GM12892 (cell line): ENCODE results near the gene IDH1.

Experiments
- POLR2A ChIP-seq: IDR thresholded peaks from 2 replicates; pipeline ENCODE4 v1.6.1; 2011; ENCODE audit warnings: low read depth, low read length, control low read depth
- POLR2AphosphoS5 ChIP-seq: IDR thresholded peaks from 2 replicates; pipeline ENCODE4 v1.6.1; 2011; ENCODE audit warnings: low read depth, low read length, control low read depth
- TAF1 ChIP-seq: IDR thresholded peaks from 2 replicates; pipeline ENCODE4 v1.6.1; 2011; ENCODE audit warnings: low read depth, mild to moderate bottlenecking, control low read depth, low read length, borderline replicate concordance

DNA sequence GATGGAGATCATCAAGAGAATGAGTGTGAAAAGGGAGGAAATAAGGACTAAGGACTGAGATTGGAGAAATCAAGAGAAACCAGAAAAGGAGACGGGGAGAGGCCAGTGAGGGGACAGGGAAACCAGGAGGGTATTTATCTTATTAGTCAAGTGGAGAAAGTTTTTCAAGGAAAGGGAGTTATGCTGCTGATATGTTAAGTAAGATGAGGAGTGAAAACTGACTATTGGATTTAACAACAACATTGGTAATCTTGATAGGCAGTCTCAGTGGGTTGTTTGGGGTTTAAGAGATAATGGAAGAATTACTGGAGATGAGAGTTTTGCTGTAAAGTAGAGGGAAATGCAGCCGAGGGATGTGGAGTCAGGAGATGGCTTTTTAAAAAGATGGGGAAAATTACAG is 41.7 kb upstream of the IDH1 start:
- TF ChIP-seq POLR2A (no peak), TAF1 (no peak), POLR2AphosphoS5 (no peak)
